Middle frontal gyrus (tissue), 1 donor: ENCODE data around the gene ITGA6.

Source experiments
- DNase-seq: peaks from one replicate; pipeline ENCODE4 v3.0.0-alpha.2; 2015; ENCODE audit warnings: low spot score; ENCODE audit errors: extremely low spot score

Gene ITGA6

GRCh38 chr2:172464400-172465129 is 37.2 kb downstream of the ITGA6 start:
- no peak for DNase-seq

GRCh38 chr2:172465417-172466334 is 38.3 kb downstream of the ITGA6 start:
- peak; percentile 56 for DNase-seq

GRCh38 chr2:172467382-172467781 is 40.0 kb downstream of the ITGA6 start:
- DNase-seq, result no peak

- DNase-seq, result no peak
Measured at GRCh38 chr2:172470958-172471922, 43.9 kb downstream of the ITGA6 start.

- no peak for DNase-seq
Measured at GRCh38 chr2:172472446-172473033, 45.2 kb downstream of the ITGA6 start.

GRCh38 chr2:172473167-172473566 is 45.8 kb downstream of the ITGA6 start:
- no peak for DNase-seq

GRCh38 chr2:172478353-172478752 is 51.0 kb downstream of the ITGA6 start:
- DNase-seq, result no peak

GRCh38 chr2:172480301-172481218 is 53.2 kb downstream of the ITGA6 start:
- no peak for DNase-seq

GRCh38 chr2:172481507-172482262 is 54.3 kb downstream of the ITGA6 start:
- DNase-seq, result no peak

GRCh38 chr2:172484253-172484652 is 56.9 kb downstream of the ITGA6 start:
- peak; percentile 23 for DNase-seq

GRCh38 chr2:172484706-172485105 is 57.3 kb downstream of the ITGA6 start:
- no peak for DNase-seq

- DNase-seq, result no peak
Measured at GRCh38 chr2:172488556-172488955, 61.2 kb downstream of the ITGA6 start.

GRCh38 chr2:172489681-172490080 is 62.3 kb downstream of the ITGA6 start:
- no peak for DNase-seq

- no peak for DNase-seq
Measured at GRCh38 chr2:172496160-172496608, 68.8 kb downstream of the ITGA6 start.

GRCh38 chr2:172507199-172507598 is 79.8 kb downstream of the ITGA6 start:
- DNase-seq, result no peak

- DNase-seq, result no peak
Measured at GRCh38 chr2:172510088-172510487, 82.7 kb downstream of the ITGA6 start.

- no peak for DNase-seq
Measured at GRCh38 chr2:172510548-172510947, 83.2 kb downstream of the ITGA6 start.

GRCh38 chr2:172512810-172513523 is 85.6 kb downstream of the ITGA6 start:
- DNase-seq, result no peak
